Neural progenitor cell (in vitro differentiated cells): Measurements from ENCODE around the gene RSPO3.

Source experiments
- EZH2 ChIP-seq: fragments of 200-600 bp; sonication (generic); IDR thresholded peaks from 2 replicates; pipeline ENCODE4 v1.6.1; 2017; ENCODE audit warnings: antibody characterized with exemption, mild to moderate bottlenecking, moderate library complexity
- EZH2phosphoT487 ChIP-seq: fragments of 200-600 bp; sonication (generic); IDR thresholded peaks from 2 replicates; pipeline ENCODE4 v1.6.1; 2017; ENCODE audit warnings: antibody characterized with exemption
- TF ChIP-seq, protein P1 (sequence below): fragments of 200-600 bp; sonication (generic); IDR thresholded peaks from 2 replicates; pipeline ENCODE4 v1.5.1; 2017; ENCODE audit warnings: antibody characterized with exemption, mild to moderate bottlenecking

DNA sequence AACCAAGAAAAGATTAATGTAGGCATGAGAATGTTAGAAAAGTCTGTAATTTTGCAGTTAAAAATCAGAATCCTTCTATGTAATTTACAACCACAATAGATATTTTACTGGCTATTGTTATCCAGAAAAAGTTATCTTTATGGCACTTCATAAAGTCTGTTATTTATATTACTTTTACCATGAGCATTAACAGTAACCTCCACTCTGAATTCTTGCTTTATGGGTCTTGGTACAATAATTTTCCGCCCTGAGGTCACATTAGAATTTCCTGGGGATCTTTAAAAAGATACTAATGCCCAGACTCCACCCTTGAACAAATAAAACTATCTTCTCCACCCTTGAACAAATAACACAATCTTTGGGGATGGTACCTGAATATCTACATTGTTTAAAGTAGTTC is 9.6 kb downstream of the RSPO3 start:
- TF ChIP-seq, protein P1, sequence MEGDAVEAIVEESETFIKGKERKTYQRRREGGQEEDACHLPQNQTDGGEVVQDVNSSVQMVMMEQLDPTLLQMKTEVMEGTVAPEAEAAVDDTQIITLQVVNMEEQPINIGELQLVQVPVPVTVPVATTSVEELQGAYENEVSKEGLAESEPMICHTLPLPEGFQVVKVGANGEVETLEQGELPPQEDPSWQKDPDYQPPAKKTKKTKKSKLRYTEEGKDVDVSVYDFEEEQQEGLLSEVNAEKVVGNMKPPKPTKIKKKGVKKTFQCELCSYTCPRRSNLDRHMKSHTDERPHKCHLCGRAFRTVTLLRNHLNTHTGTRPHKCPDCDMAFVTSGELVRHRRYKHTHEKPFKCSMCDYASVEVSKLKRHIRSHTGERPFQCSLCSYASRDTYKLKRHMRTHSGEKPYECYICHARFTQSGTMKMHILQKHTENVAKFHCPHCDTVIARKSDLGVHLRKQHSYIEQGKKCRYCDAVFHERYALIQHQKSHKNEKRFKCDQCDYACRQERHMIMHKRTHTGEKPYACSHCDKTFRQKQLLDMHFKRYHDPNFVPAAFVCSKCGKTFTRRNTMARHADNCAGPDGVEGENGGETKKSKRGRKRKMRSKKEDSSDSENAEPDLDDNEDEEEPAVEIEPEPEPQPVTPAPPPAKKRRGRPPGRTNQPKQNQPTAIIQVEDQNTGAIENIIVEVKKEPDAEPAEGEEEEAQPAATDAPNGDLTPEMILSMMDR = no peak
- TF ChIP-seq EZH2 = no peak
- TF ChIP-seq EZH2phosphoT487 = no peak
